Neural cell (in vitro differentiated cells): ENCODE results near the gene GRIN3A. TPM values are rescaled to one million over a fixed set of nuclear protein-coding genes. Genes with fewer than 3 reads are reported as not detected.

ENCODE experiments used
- H2AFZ ChIP-seq: fragments of 200-600, 300-800 bp; sonication (generic), shearing (Covaris generic); 2 replicates; pipeline ENCODE4 v1.6.0; 2014; ENCODE audit warnings: low read depth, mild to moderate bottlenecking, antibody characterized with exemption, low read length, moderate library complexity
- H3F3A ChIP-seq: fragments of 200-600 bp; shearing (Covaris generic); 2 replicates; pipeline ENCODE4 v1.6.1; 2016; ENCODE audit warnings: mild to moderate bottlenecking, moderate library complexity, mixed read lengths, antibody characterized with exemption, low read length; ENCODE audit not compliant: insufficient read depth, poor library complexity, severe bottlenecking
- H3K27ac ChIP-seq: fragments of 200-600, 300-800 bp; sonication (generic), shearing (Covaris generic); 2 replicates; pipeline ENCODE4 v1.5.1; 2014; ENCODE audit warnings: mild to moderate bottlenecking, low read length, moderate library complexity
- H3K27me3 ChIP-seq: fragments of 300-800, 200-600 bp; sonication (generic), shearing (Covaris generic); 2 replicates; pipeline ENCODE4 v1.6.0; 2014; ENCODE audit warnings: mild to moderate bottlenecking, low read depth, low read length, moderate library complexity; ENCODE audit not compliant: insufficient read depth
- H3K36me3 ChIP-seq: fragments of 300-800, 200-600 bp; sonication (generic), shearing (Covaris generic); 2 replicates; pipeline ENCODE4 v1.5.1; 2014; ENCODE audit warnings: mild to moderate bottlenecking, antibody characterized with exemption, low read length, moderate library complexity; ENCODE audit not compliant: insufficient read depth
- H3K4me2 ChIP-seq: fragments of 300-800, 200-600 bp; sonication (generic), shearing (Covaris generic); 2 replicates; pipeline ENCODE4 v1.6.0; 2014; ENCODE audit warnings: mild to moderate bottlenecking, low read length
- H3K4me3 ChIP-seq: fragments of 300-800, 200-600 bp; sonication (generic), shearing (Covaris generic); 2 replicates; pipeline ENCODE4 v1.5.1; 2014; ENCODE audit warnings: mild to moderate bottlenecking, low read length, moderate library complexity
- H3K79me2 ChIP-seq: fragments of 200-600 bp; shearing (Covaris generic); replicated peaks from 2 replicates; pipeline ENCODE4 v1.6.0; 2014; ENCODE audit warnings: mild to moderate bottlenecking, low read length, moderate library complexity; ENCODE audit not compliant: insufficient read depth
- H3K9ac ChIP-seq: fragments of 300-800, 200-600 bp; sonication (generic), shearing (Covaris generic); 2 replicates; pipeline ENCODE4 v1.6.1; 2016; ENCODE audit warnings: mild to moderate bottlenecking, low read length, mixed read lengths
- H3K9me2 ChIP-seq: fragments of 200-600 bp; shearing (Covaris generic); 2 replicates; pipeline ENCODE4 v1.6.1; 2016; ENCODE audit warnings: mild to moderate bottlenecking, low read length, mixed read lengths; ENCODE audit not compliant: insufficient read depth
- H3K9me3 ChIP-seq: fragments of 200-600, 300-800 bp; sonication (generic), shearing (Covaris generic); 2 replicates; pipeline ENCODE4 v1.6.1; 2016; ENCODE audit warnings: mild to moderate bottlenecking, mixed run types, low read length, moderate library complexity, mixed read lengths
- H4K20me1 ChIP-seq: fragments of 200-600 bp; shearing (Covaris generic); 2 replicates; pipeline ENCODE4 v1.6.1; 2016; ENCODE audit warnings: mild to moderate bottlenecking, mixed run types; ENCODE audit not compliant: insufficient read depth
- EP300 ChIP-seq: fragments of 450-650 bp; conservative IDR thresholded peaks from 2 replicates; pipeline ENCODE4 v1.6.1; 2014; ENCODE audit warnings: antibody characterized with exemption, mild to moderate bottlenecking, moderate library complexity; ENCODE audit not compliant: poor library complexity, severe bottlenecking
- EZH2 ChIP-seq: fragments of 200-600, 300-800 bp; shearing (Covaris generic), sonication (generic); IDR thresholded peaks from 2 replicates; pipeline ENCODE4 v1.6.1; 2014; ENCODE audit warnings: antibody characterized with exemption, low read length, borderline replicate concordance, mild to moderate bottlenecking; ENCODE audit not compliant: insufficient read depth, poor library complexity, severe bottlenecking
- MXI1 ChIP-seq: fragments of 450-650 bp; conservative IDR thresholded peaks from 2 replicates; pipeline ENCODE4 v1.6.1; 2014; ENCODE audit warnings: antibody characterized with exemption, mild to moderate bottlenecking; ENCODE audit not compliant: poor library complexity, severe bottlenecking
- POLR2AphosphoS5 ChIP-seq: IDR thresholded peaks from 2 replicates; pipeline ENCODE4 v1.6.1; 2012
- RAD21 ChIP-seq: fragments of 450-650 bp; conservative IDR thresholded peaks from 2 replicates; pipeline ENCODE4 v1.6.1; 2014; ENCODE audit warnings: antibody characterized with exemption, mild to moderate bottlenecking, moderate library complexity
- SMC3 ChIP-seq: fragments of 450-650 bp; conservative IDR thresholded peaks from 2 replicates; pipeline ENCODE4 v1.6.1; 2014; ENCODE audit warnings: antibody characterized with exemption, mild to moderate bottlenecking, moderate library complexity; ENCODE audit not compliant: poor library complexity
- polyA plus RNA-seq: library from polyadenylated mRNA; depleted of rRNA; stranded (reverse); fragments of >200 nt; gene quantifications from 2 replicates; pipeline ENCODE4 v1.2.3, GENCODE V29; 2014
- TF ChIP-seq, protein P1 (sequence below): IDR thresholded peaks from 2 replicates; pipeline ENCODE4 v1.6.1; 2012; ENCODE audit warnings: borderline replicate concordance
- TF ChIP-seq, protein P2 (sequence below): fragments of 450-650 bp; IDR thresholded peaks from 2 replicates; pipeline ENCODE4 v1.5.1; 2014; ENCODE audit warnings: antibody characterized with exemption, mild to moderate bottlenecking, moderate library complexity; ENCODE audit not compliant: poor library complexity, severe bottlenecking

The GRIN3A gene
- polyA plus RNA-seq, 1 donor from 2014 or later, result 0.59 TPM

DNA sequence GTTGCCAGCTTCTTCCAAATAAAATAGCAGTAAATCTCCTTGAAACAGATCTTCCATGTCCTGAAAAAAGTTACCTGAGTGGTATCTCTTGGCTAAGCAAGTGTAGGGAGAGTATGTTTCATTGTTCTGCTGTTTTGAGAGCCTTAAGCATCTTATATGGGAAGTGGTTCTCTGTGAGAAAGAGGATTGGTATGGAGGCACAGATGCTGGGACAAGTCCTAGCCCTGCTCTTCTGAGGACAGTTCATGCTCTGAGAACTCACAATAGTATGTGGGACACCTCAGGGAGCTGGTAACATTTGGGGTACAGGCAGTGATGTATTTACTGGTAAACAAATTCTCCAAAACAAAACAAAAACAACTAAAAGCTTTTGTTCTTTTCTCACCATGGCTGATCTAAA is 145.7 kb downstream of the GRIN3A start:
- Histone ChIP-seq H3K36me3 (no peaks in the 10 kb centered on the region), H4K20me1 (no peaks in the 10 kb centered on the region), H3K9ac (no peak overlapping the region), H3K9me2 (no peaks in the 10 kb centered on the region), H2AFZ (no peak overlapping the region), H3K9me3 (no peaks in the 10 kb centered on the region), H3K4me3 (no peak overlapping the region), H3K4me2 (no peak overlapping the region), H3K27me3 (no peaks in the 10 kb centered on the region), H3F3A (no peaks in the 10 kb centered on the region), H3K79me2 (no peaks in the 10 kb centered on the region), H3K27ac (no peak overlapping the region)
- no peak for TF ChIP-seq EZH2
- TF ChIP-seq, protein P1, sequence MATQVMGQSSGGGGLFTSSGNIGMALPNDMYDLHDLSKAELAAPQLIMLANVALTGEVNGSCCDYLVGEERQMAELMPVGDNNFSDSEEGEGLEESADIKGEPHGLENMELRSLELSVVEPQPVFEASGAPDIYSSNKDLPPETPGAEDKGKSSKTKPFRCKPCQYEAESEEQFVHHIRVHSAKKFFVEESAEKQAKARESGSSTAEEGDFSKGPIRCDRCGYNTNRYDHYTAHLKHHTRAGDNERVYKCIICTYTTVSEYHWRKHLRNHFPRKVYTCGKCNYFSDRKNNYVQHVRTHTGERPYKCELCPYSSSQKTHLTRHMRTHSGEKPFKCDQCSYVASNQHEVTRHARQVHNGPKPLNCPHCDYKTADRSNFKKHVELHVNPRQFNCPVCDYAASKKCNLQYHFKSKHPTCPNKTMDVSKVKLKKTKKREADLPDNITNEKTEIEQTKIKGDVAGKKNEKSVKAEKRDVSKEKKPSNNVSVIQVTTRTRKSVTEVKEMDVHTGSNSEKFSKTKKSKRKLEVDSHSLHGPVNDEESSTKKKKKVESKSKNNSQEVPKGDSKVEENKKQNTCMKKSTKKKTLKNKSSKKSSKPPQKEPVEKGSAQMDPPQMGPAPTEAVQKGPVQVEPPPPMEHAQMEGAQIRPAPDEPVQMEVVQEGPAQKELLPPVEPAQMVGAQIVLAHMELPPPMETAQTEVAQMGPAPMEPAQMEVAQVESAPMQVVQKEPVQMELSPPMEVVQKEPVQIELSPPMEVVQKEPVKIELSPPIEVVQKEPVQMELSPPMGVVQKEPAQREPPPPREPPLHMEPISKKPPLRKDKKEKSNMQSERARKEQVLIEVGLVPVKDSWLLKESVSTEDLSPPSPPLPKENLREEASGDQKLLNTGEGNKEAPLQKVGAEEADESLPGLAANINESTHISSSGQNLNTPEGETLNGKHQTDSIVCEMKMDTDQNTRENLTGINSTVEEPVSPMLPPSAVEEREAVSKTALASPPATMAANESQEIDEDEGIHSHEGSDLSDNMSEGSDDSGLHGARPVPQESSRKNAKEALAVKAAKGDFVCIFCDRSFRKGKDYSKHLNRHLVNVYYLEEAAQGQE, result no peak

DNA sequence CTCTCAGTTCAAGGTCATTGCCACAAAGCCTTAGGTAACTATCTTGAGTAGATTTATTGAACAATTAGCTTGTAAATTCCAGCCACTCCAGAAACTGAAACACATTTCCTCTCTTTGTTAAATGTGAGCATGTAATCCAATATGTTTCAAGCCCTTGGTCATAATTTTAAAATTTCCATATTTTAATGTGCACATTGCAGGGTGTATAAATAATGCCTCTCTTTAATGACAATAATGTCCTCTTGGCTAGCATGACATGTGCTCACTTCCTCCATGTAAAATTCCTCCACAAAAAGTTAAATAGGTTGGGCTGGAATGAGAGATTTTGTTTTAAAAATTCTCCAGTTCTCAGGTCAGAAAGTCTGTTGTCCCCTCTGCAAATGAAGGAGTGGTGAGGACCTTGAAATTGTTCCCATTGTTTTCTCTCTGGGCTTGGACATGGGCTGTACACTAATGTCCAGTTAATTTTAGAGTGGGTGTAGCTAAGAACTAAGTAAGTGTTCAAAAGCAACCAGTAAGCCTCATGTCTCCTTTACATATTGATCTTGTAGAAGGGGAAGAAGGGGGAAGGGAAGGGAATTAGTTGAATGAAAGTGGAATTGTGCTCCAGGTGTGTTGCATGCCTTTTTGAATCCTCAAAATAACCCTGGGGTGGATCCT is 146.5 kb downstream of the GRIN3A start:
- H3K36me3 ChIP-seq, result no peaks in the 10 kb centered on the region
- H3F3A ChIP-seq, result no peaks in the 10 kb centered on the region
- no peaks in the 10 kb centered on the region for H3K79me2 ChIP-seq
- no peaks in the 10 kb centered on the region for H3K9me3 ChIP-seq
- no peak overlapping the region for H3K9ac ChIP-seq
- H3K9me2 ChIP-seq, result no peaks in the 10 kb centered on the region
- no peak overlapping the region for H2AFZ ChIP-seq
- H3K27me3 ChIP-seq, result no peaks in the 10 kb centered on the region
- H3K4me2 ChIP-seq, result no peak overlapping the region
- H4K20me1 ChIP-seq, result no peaks in the 10 kb centered on the region
- no peak overlapping the region for H3K4me3 ChIP-seq
- no peak overlapping the region for H3K27ac ChIP-seq
- TF ChIP-seq SMC3, result no peak
- TF ChIP-seq POLR2AphosphoS5, result no peak
- TF ChIP-seq, protein P2, sequence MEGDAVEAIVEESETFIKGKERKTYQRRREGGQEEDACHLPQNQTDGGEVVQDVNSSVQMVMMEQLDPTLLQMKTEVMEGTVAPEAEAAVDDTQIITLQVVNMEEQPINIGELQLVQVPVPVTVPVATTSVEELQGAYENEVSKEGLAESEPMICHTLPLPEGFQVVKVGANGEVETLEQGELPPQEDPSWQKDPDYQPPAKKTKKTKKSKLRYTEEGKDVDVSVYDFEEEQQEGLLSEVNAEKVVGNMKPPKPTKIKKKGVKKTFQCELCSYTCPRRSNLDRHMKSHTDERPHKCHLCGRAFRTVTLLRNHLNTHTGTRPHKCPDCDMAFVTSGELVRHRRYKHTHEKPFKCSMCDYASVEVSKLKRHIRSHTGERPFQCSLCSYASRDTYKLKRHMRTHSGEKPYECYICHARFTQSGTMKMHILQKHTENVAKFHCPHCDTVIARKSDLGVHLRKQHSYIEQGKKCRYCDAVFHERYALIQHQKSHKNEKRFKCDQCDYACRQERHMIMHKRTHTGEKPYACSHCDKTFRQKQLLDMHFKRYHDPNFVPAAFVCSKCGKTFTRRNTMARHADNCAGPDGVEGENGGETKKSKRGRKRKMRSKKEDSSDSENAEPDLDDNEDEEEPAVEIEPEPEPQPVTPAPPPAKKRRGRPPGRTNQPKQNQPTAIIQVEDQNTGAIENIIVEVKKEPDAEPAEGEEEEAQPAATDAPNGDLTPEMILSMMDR, result no peak
- TF ChIP-seq EP300, result no peak
- TF ChIP-seq MXI1, result no peak
- TF ChIP-seq EZH2, result no peak
- TF ChIP-seq, protein P1, result no peak
- TF ChIP-seq RAD21, result no peak
